ENCODE data around the gene ABCA13.

DNA sequence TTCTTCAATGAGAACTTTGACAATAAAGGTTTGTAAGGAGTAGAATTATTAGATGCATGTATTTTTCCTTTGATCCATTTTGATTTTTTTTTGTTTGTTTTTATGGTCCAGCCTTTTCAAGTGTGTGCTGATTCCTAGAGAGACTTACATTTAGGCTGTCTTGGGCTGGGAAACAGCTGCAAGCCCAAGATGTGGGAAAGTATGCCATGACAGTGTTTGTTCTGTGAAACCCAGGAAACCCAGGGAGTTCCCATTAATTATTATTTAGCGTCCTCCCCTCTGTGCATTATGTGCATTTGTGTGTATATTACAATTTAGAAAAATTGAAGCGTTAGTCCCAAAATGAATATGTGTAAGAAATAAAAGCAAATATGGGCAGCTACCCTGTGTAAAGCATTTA, 216.7 kb downstream of the ABCA13 start:
- TF ChIP-seq POLR2A (IDR thresholded peaks at IDR 0.05; ENCODE audit: extremely low read depth, insufficient read length): no peak
- TF ChIP-seq, protein P1, sequence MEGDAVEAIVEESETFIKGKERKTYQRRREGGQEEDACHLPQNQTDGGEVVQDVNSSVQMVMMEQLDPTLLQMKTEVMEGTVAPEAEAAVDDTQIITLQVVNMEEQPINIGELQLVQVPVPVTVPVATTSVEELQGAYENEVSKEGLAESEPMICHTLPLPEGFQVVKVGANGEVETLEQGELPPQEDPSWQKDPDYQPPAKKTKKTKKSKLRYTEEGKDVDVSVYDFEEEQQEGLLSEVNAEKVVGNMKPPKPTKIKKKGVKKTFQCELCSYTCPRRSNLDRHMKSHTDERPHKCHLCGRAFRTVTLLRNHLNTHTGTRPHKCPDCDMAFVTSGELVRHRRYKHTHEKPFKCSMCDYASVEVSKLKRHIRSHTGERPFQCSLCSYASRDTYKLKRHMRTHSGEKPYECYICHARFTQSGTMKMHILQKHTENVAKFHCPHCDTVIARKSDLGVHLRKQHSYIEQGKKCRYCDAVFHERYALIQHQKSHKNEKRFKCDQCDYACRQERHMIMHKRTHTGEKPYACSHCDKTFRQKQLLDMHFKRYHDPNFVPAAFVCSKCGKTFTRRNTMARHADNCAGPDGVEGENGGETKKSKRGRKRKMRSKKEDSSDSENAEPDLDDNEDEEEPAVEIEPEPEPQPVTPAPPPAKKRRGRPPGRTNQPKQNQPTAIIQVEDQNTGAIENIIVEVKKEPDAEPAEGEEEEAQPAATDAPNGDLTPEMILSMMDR (IDR thresholded peaks at IDR 0.05; ENCODE audit: low read depth, low read length): no peak
- TF ChIP-seq, protein P2, sequence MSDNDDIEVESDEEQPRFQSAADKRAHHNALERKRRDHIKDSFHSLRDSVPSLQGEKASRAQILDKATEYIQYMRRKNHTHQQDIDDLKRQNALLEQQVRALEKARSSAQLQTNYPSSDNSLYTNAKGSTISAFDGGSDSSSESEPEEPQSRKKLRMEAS (IDR thresholded peaks at IDR 0.05; ENCODE audit: low read depth, low read length): no peak

Data from NB4 (cell line).